HG03354 (cell line): ENCODE results near the gene CPNE9.

Source experiments
- ATAC-seq: cut with Tn5 transposase; IDR thresholded peaks from one replicate; pipeline ENCODE4 v1.9.1; 2021; ENCODE audit warnings: mild to moderate bottlenecking; ENCODE audit not compliant: unreplicated experiment, poor library complexity, severe bottlenecking

The CPNE9 gene

GRCh38 chr3:9685216-9686049 is 18.2 kb upstream of the CPNE9 start:
- ATAC-seq: no peak

- ATAC-seq: no peak
Measured at GRCh38 chr3:9686050-9686550, 17.5 kb upstream of the CPNE9 start.

- ATAC-seq: no peak
Measured at GRCh38 chr3:9686703-9687102, 16.9 kb upstream of the CPNE9 start.

GRCh38 chr3:9687514-9687913 is 16.1 kb upstream of the CPNE9 start:
- ATAC-seq: no peak

GRCh38 chr3:9688961-9689360 is 14.7 kb upstream of the CPNE9 start:
- no peak for ATAC-seq

GRCh38 chr3:9689757-9690156 is 13.9 kb upstream of the CPNE9 start:
- no peak for ATAC-seq

GRCh38 chr3:9690451-9691450 is 12.9 kb upstream of the CPNE9 start:
- peak; percentile 97 for ATAC-seq

GRCh38 chr3:9691636-9692035 is 12.0 kb upstream of the CPNE9 start:
- no peak for ATAC-seq

GRCh38 chr3:9692416-9692815 is 11.2 kb upstream of the CPNE9 start:
- no peak for ATAC-seq

- no peak for ATAC-seq
Measured at GRCh38 chr3:9695345-9695744, 8.3 kb upstream of the CPNE9 start.

- no peak for ATAC-seq
Measured at GRCh38 chr3:9695746-9696145, 7.9 kb upstream of the CPNE9 start.

GRCh38 chr3:9696480-9697220 is 7.0 kb upstream of the CPNE9 start:
- no peak for ATAC-seq

GRCh38 chr3:9697892-9698291 is 5.7 kb upstream of the CPNE9 start:
- no peak for ATAC-seq

- no peak for ATAC-seq
Measured at GRCh38 chr3:9698293-9698692, 5.3 kb upstream of the CPNE9 start.

- no peak for ATAC-seq
Measured at GRCh38 chr3:9700536-9700935, 3.1 kb upstream of the CPNE9 start.

- ATAC-seq: no peak
Measured at GRCh38 chr3:9701006-9701405, 2.6 kb upstream of the CPNE9 start.

GRCh38 chr3:9701711-9702110 is 1.9 kb upstream of the CPNE9 start:
- ATAC-seq: no peak

GRCh38 chr3:9703240-9703639 is 393 bp upstream of the CPNE9 start:
- no peak for ATAC-seq

GRCh38 chr3:9704347-9705322 is 1.0 kb downstream of the CPNE9 start:
- ATAC-seq: no peak
